Naive thymus-derived CD4-positive, alpha-beta T cell (primary cell): ENCODE data around the gene AIF1L. TPM values are rescaled to one million over a fixed set of nuclear protein-coding genes. Genes with fewer than 3 reads are reported as not detected.

Experiments used
- ATAC-seq: fragments of 150-1000 bp; cut with Tn5 transposase; 2 replicates; pipeline ENCODE4 v1.10.0; 2021; ENCODE audit warnings: mild to moderate bottlenecking, moderate library complexity
- CTCF ChIA-PET: fragments of 350-600 bp; sonication (Branson Sonifier 250); formaldehyde crosslinking; loops from one replicate; lab custom pipeline; 2021; ENCODE audit warnings: antibody characterized with exemption; lab: Charles Lee
- POLR2A ChIA-PET: fragments of 350-600 bp; sonication (Branson Sonifier 250); formaldehyde crosslinking; loops from one replicate; lab custom pipeline; 2021; ENCODE audit warnings: antibody characterized with exemption, inconsistent platforms; lab: Charles Lee
- DNase-seq, 9 donors: peaks; one replicate each; pipeline versions ENCODE4 v3.0.0 to v3.0.0-alpha.2; 2020 to 2022; ENCODE audit warnings: mixed read lengths in 1 of 9
- H3K27ac ChIP-seq: one replicate; pipeline ENCODE4 v1.7.0; 2013; ENCODE audit warnings: mild to moderate bottlenecking, low read depth, low read length, moderate library complexity
- H3K27me3 ChIP-seq, 2 donors: one replicate each; pipeline ENCODE4 v1.7.0; 2013; ENCODE audit warnings: low read length in 2 of 2, mild to moderate bottlenecking in 2 of 2, moderate library complexity in 2 of 2; ENCODE audit not compliant: control insufficient read depth in 2 of 2, insufficient read depth in 2 of 2
- H3K36me3 ChIP-seq, 3 experiments: 1 replicate in 2 of 3; 2 replicates in 1 of 3; pipeline ENCODE4 v1.7.0; 2013; ENCODE audit warnings: low read length in 3 of 3, mild to moderate bottlenecking in 3 of 3, moderate library complexity in 1 of 3; ENCODE audit not compliant: insufficient read depth in 3 of 3, control insufficient read depth in 2 of 3
- H3K4me1 ChIP-seq, 2 donors: one replicate each; pipeline ENCODE4 v1.7.0; 2013; ENCODE audit warnings: low read length in 2 of 2, mild to moderate bottlenecking in 2 of 2, moderate library complexity in 1 of 2; ENCODE audit not compliant: control insufficient read depth in 2 of 2, insufficient read depth in 2 of 2
- H3K4me3 ChIP-seq: 2 replicates; pipeline ENCODE4 v1.7.0; 2013; ENCODE audit warnings: mild to moderate bottlenecking, low read length
- H3K9me3 ChIP-seq, 3 experiments: 1 replicate in 2 of 3; 2 replicates in 1 of 3; pipeline ENCODE4 v1.7.0; 2013; ENCODE audit warnings: low read length in 3 of 3; ENCODE audit not compliant: control insufficient read depth in 2 of 3
- H3K27ac Mint-ChIP-seq, 9 donors: one replicate each; pipeline ENCODE4 v1.8.0; 2020 to 2022; ENCODE audit warnings: mixed read lengths in 9 of 9, mild to moderate bottlenecking in 8 of 9, moderate library complexity in 5 of 9, inconsistent platforms in 2 of 9
- H3K27me3 Mint-ChIP-seq, 5 donors: one replicate each; pipeline ENCODE4 v1.8.0; 2021 to 2022; ENCODE audit warnings: mixed read lengths in 5 of 5, mild to moderate bottlenecking in 1 of 5
- H3K36me3 Mint-ChIP-seq, 5 donors: one replicate each; pipeline ENCODE4 v1.8.0; 2020 to 2022; ENCODE audit warnings: mixed read lengths in 5 of 5, mild to moderate bottlenecking in 3 of 5, inconsistent platforms in 1 of 5
- H3K4me1 Mint-ChIP-seq, 7 donors: one replicate each; pipeline ENCODE4 v1.8.0; 2020 to 2022; ENCODE audit warnings: mixed read lengths in 7 of 7, mild to moderate bottlenecking in 3 of 7, inconsistent platforms in 1 of 7
- H3K4me3 Mint-ChIP-seq, 10 donors: one replicate each; pipeline ENCODE4 v1.8.0; 2020 to 2022; ENCODE audit warnings: mild to moderate bottlenecking in 10 of 10, mixed read lengths in 10 of 10, moderate library complexity in 6 of 10, inconsistent platforms in 2 of 10
- H3K9me3 Mint-ChIP-seq, 11 donors: one replicate each; pipeline ENCODE4 v1.8.0; 2020 to 2022; ENCODE audit warnings: mixed read lengths in 11 of 11, mild to moderate bottlenecking in 4 of 11, inconsistent platforms in 1 of 11, moderate library complexity in 1 of 11
- intact Hi-C, 2 donors: fragments of 100-400 bp; cut with micrococcal nuclease; formaldehyde crosslinking; loops; one replicate each; pipeline ENCODE4 v1.15.1; 2023
- polyA plus RNA-seq, 2 donors: library from polyadenylated mRNA; unstranded; fragments of 300-500 nt; fragmentation: Illumina TruSeq; gene quantifications; one replicate each; pipeline ENCODE4 v1.2.3, GENCODE V29; 2021
- total RNA-seq, 6 experiments: library from RNA in 5 of 6; stranded (reverse) in 5 of 6; gene quantifications; 1 replicate in 5 of 6; 2 replicates in 1 of 6; pipeline ENCODE4 v1.2.3 and lab custom pipeline; 2021 to 2026

Gene AIF1L
- total and polyA plus RNA-seq, 7 experiments from 2014 or later = 0.10 to 0.44 (median 0.22) TPM; not detected in 1

DNA sequence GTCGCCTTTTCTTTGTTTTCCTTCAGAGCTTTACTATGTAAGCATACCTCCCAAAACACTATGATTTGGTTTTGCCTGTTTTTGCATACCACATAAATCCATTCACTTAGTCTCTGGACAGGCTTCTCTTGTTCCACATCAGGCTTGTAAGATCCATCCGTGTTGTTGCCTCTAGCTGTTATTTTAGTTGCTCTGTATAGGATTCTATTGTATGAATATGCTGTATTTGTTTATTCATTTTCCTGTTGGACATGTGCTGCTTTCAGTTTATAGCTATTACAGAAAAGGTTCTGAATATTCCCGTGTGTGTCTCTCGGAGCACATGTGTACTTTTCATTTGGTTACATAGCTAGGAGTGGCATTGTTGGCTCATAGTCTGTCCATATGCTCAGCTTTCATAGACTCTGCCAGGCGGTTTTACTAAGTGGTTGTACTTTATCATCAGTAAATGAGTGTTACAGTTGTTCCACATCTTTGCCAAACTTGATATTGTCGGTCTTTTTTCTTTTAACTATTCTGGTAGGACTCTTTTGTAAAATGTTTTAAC is 70.9 kb downstream of the AIF1L start:
- no peaks in the 10 kb centered on the region for H3K4me1 ChIP-seq
- DNase-seq (no peak), ATAC-seq (no peak)
- Mint-ChIP-seq H3K9me3 (no peaks in the 10 kb centered on the region), H3K27ac (peak overlapping the region in 4 of 9 donors; percentile 4 to 54 (median 20)), H3K4me1 (peaks cover 4 to 21% (median 12%) of the 10 kb centered on the region in 7 donors), H3K4me3 (no peak overlapping the region), H3K36me3 (peaks cover 12 to 64% (median 34%) of the 10 kb centered on the region in 5 donors), H3K27me3 (no peaks in the 10 kb centered on the region)
- intact Hi-C loops = no loop called here
- peaks cover 6 to 53% (median 18%) of the 10 kb centered on the region in 3 experiments for H3K36me3 ChIP-seq
- H3K27ac ChIP-seq = no peak overlapping the region
- no peaks in the 10 kb centered on the region for H3K9me3 ChIP-seq
- no peak overlapping the region for H3K4me3 ChIP-seq
- CTCF ChIA-PET = interaction anchor here (0.8 kb wide), 1 partner anchor 169 kb away, joined by 3 read pairs; no protein-coding TSS in a partner anchor
- no peaks in the 10 kb centered on the region for H3K27me3 ChIP-seq
- POLR2A ChIA-PET = no interaction called here

DNA sequence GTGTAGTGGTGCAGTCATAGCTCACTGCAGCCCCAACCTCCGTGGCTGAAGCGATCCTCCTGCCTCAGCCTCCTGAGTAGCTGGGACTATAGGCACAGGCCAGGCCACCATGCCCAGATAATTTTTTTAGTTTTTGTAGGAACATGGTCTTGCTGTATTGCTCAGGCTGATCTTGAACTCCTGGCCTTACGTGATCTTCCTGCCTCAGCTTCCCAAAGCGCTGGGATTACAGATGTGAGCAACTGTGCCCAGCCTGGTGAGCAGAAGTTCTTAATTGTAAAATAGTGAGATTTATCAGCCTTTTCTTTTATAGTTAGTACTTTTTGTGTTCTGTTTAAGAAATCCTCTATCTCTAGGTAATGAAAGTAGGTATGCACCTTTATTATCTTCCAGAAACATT is 71.6 kb downstream of the AIF1L start:
- H3K36me3 Mint-ChIP-seq = peaks cover 12 to 63% (median 33%) of the 10 kb centered on the region in 5 donors
- H3K4me1 Mint-ChIP-seq = peaks cover 4 to 25% (median 11%) of the 10 kb centered on the region in 7 donors
- Histone ChIP-seq H3K27me3 (no peaks in the 10 kb centered on the region), H3K36me3 (peaks cover 10 to 52% (median 13%) of the 10 kb centered on the region in 3 experiments), H3K4me1 (no peaks in the 10 kb centered on the region), H3K27ac (no peak overlapping the region), H3K9me3 (no peaks in the 10 kb centered on the region), H3K4me3 (no peak overlapping the region)
- ATAC-seq (no peak), DNase-seq (no peak)
- H3K9me3 Mint-ChIP-seq = no peaks in the 10 kb centered on the region
- peak overlapping the region in 5 of 9 donors; percentile 11 to 76 (median 54) for H3K27ac Mint-ChIP-seq
- CTCF ChIA-PET = interaction anchor here (0.6 to 1.7 kb wide), 2 partner anchors 10 to 83 kb away, joined by 4 to 7 read pairs; no protein-coding TSS in a partner anchor
- POLR2A ChIA-PET = no interaction called here
- H3K27me3 Mint-ChIP-seq = no peaks in the 10 kb centered on the region
- intact Hi-C loops = no loop called here
- H3K4me3 Mint-ChIP-seq = no peak overlapping the region

GRCh38 chr9:131169563-131170240 is 73.4 kb downstream of the AIF1L start:
- no peak for ATAC-seq
- no peaks in the 10 kb centered on the region for H3K4me1 ChIP-seq
- H3K36me3 ChIP-seq = peaks cover 6 to 49% (median 7%) of the 10 kb centered on the region in 3 experiments
- Mint-ChIP-seq H3K4me3 (no peak overlapping the region), H3K4me1 (peaks cover 4 to 24% (median 10%) of the 10 kb centered on the region in 7 donors), H3K9me3 (no peaks in the 10 kb centered on the region), H3K36me3 (peaks cover 9 to 59% (median 26%) of the 10 kb centered on the region in 5 donors), H3K27me3 (no peaks in the 10 kb centered on the region), H3K27ac (peak overlapping the region in 4 of 9 donors; percentile 11 to 55 (median 28))
- POLR2A ChIA-PET = interaction anchor here (0.7 kb wide), 1 partner anchor 9 kb away, joined by 3 read pairs; no protein-coding TSS in a partner anchor
- H3K27ac ChIP-seq = no peak overlapping the region
- intact Hi-C loops = no loop called here
- H3K27me3 ChIP-seq = no peaks in the 10 kb centered on the region
- H3K9me3 ChIP-seq = no peaks in the 10 kb centered on the region
- CTCF ChIA-PET = interaction anchor here (0.9 kb wide), 1 partner anchor 101 kb away, joined by 3 read pairs; no protein-coding TSS in a partner anchor
- H3K4me3 ChIP-seq = no peak overlapping the region
- DNase-seq = no peak

Other genes starting within 250 kb of the AIF1L start
- not detected for gene QRFP, start 199.7 kb upstream of the AIF1L start, total RNA-seq
- gene QRFP, start 199.7 kb upstream of the AIF1L start, polyA plus RNA-seq = not detected
- gene FIBCD1, start 157.3 kb upstream of the AIF1L start, total RNA-seq = not detected
- not detected for gene FIBCD1, start 157.3 kb upstream of the AIF1L start, polyA plus RNA-seq
- gene LAMC3, start 87.4 kb upstream of the AIF1L start, total RNA-seq = 1 to 10 TPM in 4 of 5 experiments, under 1 TPM in 1; 0.07 to 9.2 (median 3.5) TPM
- under 1 TPM; 0.07 to 0.09 TPM for gene LAMC3, start 87.4 kb upstream of the AIF1L start, polyA plus RNA-seq
- 100 to 1,000 TPM in 2 of 5 experiments, 10 to 100 TPM in 3; 74.9 to 116 (median 82.6) TPM for gene NUP214, start 29.1 kb downstream of the AIF1L start, total RNA-seq
- gene NUP214, start 29.1 kb downstream of the AIF1L start, polyA plus RNA-seq = 10 to 100 TPM; 18.2 to 39.7 TPM
- 100 to 1,000 TPM in 3 of 5 experiments, 10 to 100 TPM in 2; 64.6 to 114 (median 104) TPM for gene FAM78A, start 180.0 kb downstream of the AIF1L start, total RNA-seq
- gene FAM78A, start 180.0 kb downstream of the AIF1L start, polyA plus RNA-seq = 10 to 100 TPM; 10.5 to 24.8 TPM
- gene PLPP7, start 193.2 kb downstream of the AIF1L start, total RNA-seq = under 1 TPM in 4 of 5 experiments, not detected in 1; 0.12 to 0.24 (median 0.14) TPM
- under 1 TPM; 0.24 to 0.71 TPM for gene PLPP7, start 193.2 kb downstream of the AIF1L start, polyA plus RNA-seq